Trophoblast cell (in vitro differentiated cells and primary cell): ENCODE measurements around the gene SETD3.

Source experiments
- DNase-seq, 2 donors: peaks; one replicate each; pipeline ENCODE4 v3.0.0-alpha.2; 2016
- H2AFZ ChIP-seq: 2 replicates; pipeline ENCODE4 v1.6.1; 2013; ENCODE audit warnings: low read length, moderate library complexity, mild to moderate bottlenecking; ENCODE audit not compliant: insufficient read depth, poor library complexity
- H2AK5ac ChIP-seq: 2 replicates; pipeline ENCODE4 v1.6.1; 2013; ENCODE audit warnings: mild to moderate bottlenecking, low read length
- H2BK120ac ChIP-seq: 2 replicates; pipeline ENCODE4 v1.6.1; 2013; ENCODE audit warnings: low read length, mild to moderate bottlenecking, moderate library complexity; ENCODE audit not compliant: insufficient read depth, poor library complexity
- H2BK12ac ChIP-seq: 2 replicates; pipeline ENCODE4 v1.6.1; 2013; ENCODE audit warnings: mild to moderate bottlenecking, low read length, moderate library complexity
- H2BK5ac ChIP-seq: 2 replicates; pipeline ENCODE4 v1.6.1; 2013; ENCODE audit warnings: low read length, low read depth, moderate library complexity, mild to moderate bottlenecking; ENCODE audit not compliant: poor library complexity
- H3K14ac ChIP-seq: 2 replicates; pipeline ENCODE4 v1.6.1; 2013; ENCODE audit warnings: mild to moderate bottlenecking, low read length
- H3K18ac ChIP-seq: 2 replicates; pipeline ENCODE4 v1.6.1; 2013; ENCODE audit warnings: mild to moderate bottlenecking, low read length
- H3K23ac ChIP-seq: 2 replicates; pipeline ENCODE4 v1.6.1; 2013; ENCODE audit warnings: low read length
- H3K27ac ChIP-seq: 2 replicates; pipeline ENCODE4 v1.5.1; 2013; ENCODE audit warnings: low read depth, mild to moderate bottlenecking, inconsistent platforms, low read length, moderate library complexity
- H3K27me3 ChIP-seq: 2 replicates; pipeline ENCODE4 v1.6.1; 2013; ENCODE audit warnings: inconsistent platforms, mild to moderate bottlenecking, low read length, moderate library complexity; ENCODE audit not compliant: insufficient read depth
- H3K36me3 ChIP-seq, 2 experiments: 1 replicate in 1 of 2; 2 replicates in 1 of 2; pipeline ENCODE4 v1.6.1; 2013; ENCODE audit warnings: low read length in 2 of 2, mild to moderate bottlenecking in 2 of 2, moderate library complexity in 1 of 2; ENCODE audit not compliant: insufficient read depth in 2 of 2, control insufficient read depth in 1 of 2
- H3K4ac ChIP-seq: 2 replicates; pipeline ENCODE4 v1.6.1; 2013; ENCODE audit warnings: low read depth, mild to moderate bottlenecking, low read length, moderate library complexity
- H3K4me1 ChIP-seq, 2 experiments: 1 replicate in 1 of 2; 2 replicates in 1 of 2; pipeline ENCODE4 v1.6.1; 2013; ENCODE audit warnings: low read length in 2 of 2, mild to moderate bottlenecking in 2 of 2, moderate library complexity in 1 of 2; ENCODE audit not compliant: insufficient read depth in 2 of 2, control insufficient read depth in 1 of 2
- H3K4me2 ChIP-seq: 2 replicates; pipeline ENCODE4 v1.6.1; 2013; ENCODE audit warnings: inconsistent platforms, mild to moderate bottlenecking, low read length, moderate library complexity
- H3K4me3 ChIP-seq: 2 replicates; pipeline ENCODE4 v1.5.1; 2013; ENCODE audit warnings: mild to moderate bottlenecking, low read depth, low read length, inconsistent platforms
- H3K79me1 ChIP-seq: one replicate; pipeline ENCODE4 v1.6.1; 2013; ENCODE audit warnings: low read length
- H3K79me2 ChIP-seq: 2 replicates; pipeline ENCODE4 v1.6.1; 2013; ENCODE audit warnings: low read length, mild to moderate bottlenecking; ENCODE audit not compliant: control insufficient read depth, insufficient read depth, poor library complexity
- H3K9ac ChIP-seq: 2 replicates; pipeline ENCODE4 v1.6.1; 2013; ENCODE audit warnings: mild to moderate bottlenecking, low read length
- H3K9me3 ChIP-seq: 2 replicates; pipeline ENCODE4 v1.6.1; 2013; ENCODE audit warnings: low read depth, mild to moderate bottlenecking, control low read depth, inconsistent platforms, low read length; ENCODE audit not compliant: insufficient read depth
- H4K12ac ChIP-seq: 2 replicates; pipeline ENCODE4 v1.6.1; 2013; ENCODE audit warnings: low read depth, mild to moderate bottlenecking, low read length, moderate library complexity
- H4K8ac ChIP-seq: 2 replicates; pipeline ENCODE4 v1.6.1; 2013; ENCODE audit warnings: low read depth, mild to moderate bottlenecking, low read length, moderate library complexity
- H4K91ac ChIP-seq: one replicate; pipeline ENCODE4 v1.6.1; 2013; ENCODE audit warnings: low read depth, mild to moderate bottlenecking, low read length, moderate library complexity
- WGBS: extraction: QIAGEN DNeasy Blood & Tissue Kit; methylation state at CpG from one replicate; pipeline ENCODE4 v1.1.7; 2013; ENCODE audit warnings: missing lambda C conversion rate; ENCODE audit not compliant: insufficient read length, insufficient coverage; ENCODE audit errors: extremely low coverage; 5-methylcytosine and 5-hydroxymethylcytosine counted together

Gene SETD3

GRCh38 chr14:99424306-99424877, 56.3 kb downstream of the SETD3 start:
- no peak overlapping the region for H3K4me3 ChIP-seq
- H4K91ac ChIP-seq, result peak overlapping the region; percentile 96
- peak; percentile 54 to 76 for DNase-seq
- H3K4me2 ChIP-seq, result no peak overlapping the region
- H3K9ac ChIP-seq, result no peak overlapping the region
- peaks cover 37 to 43% of the 10 kb centered on the region in 2 experiments for H3K4me1 ChIP-seq
- peak overlapping the region; percentile 79 for H4K12ac ChIP-seq
- no CpG with 5 or more reads among the region's 5 CpGs for WGBS
- H3K36me3 ChIP-seq, result peaks cover 7 to 13% of the 10 kb centered on the region in 2 experiments
- H2AK5ac ChIP-seq, result peak overlapping the region; percentile 85
- peaks cover 2% of the 10 kb centered on the region for H3K9me3 ChIP-seq
- H2BK5ac ChIP-seq, result peak overlapping the region; percentile 96
- peak overlapping the region; percentile 85 for H2BK12ac ChIP-seq
- H3K14ac ChIP-seq, result peak overlapping the region; percentile 90
- H3K23ac ChIP-seq, result no peak overlapping the region
- H4K8ac ChIP-seq, result peak overlapping the region; percentile 89
- H3K27ac ChIP-seq, result peak overlapping the region; percentile 98
- H3K18ac ChIP-seq, result peak overlapping the region; percentile 77
- peaks cover 6% of the 10 kb centered on the region for H3K79me2 ChIP-seq
- H2AFZ ChIP-seq, result peak overlapping the region; percentile 12
- peak overlapping the region; percentile 61 for H3K4ac ChIP-seq
- H3K79me1 ChIP-seq, result peaks cover 36% of the 10 kb centered on the region
- no peaks in the 10 kb centered on the region for H3K27me3 ChIP-seq
- H2BK120ac ChIP-seq, result peak overlapping the region; percentile 93

GRCh38 chr14:99423434-99423833, 57.2 kb downstream of the SETD3 start:
- no peak overlapping the region for H3K18ac ChIP-seq
- no peak for DNase-seq
- peaks cover 33% of the 10 kb centered on the region for H3K79me1 ChIP-seq
- no peak overlapping the region for H2BK120ac ChIP-seq
- H3K9ac ChIP-seq, result no peak overlapping the region
- H3K4ac ChIP-seq, result no peak overlapping the region
- H3K27ac ChIP-seq, result no peak overlapping the region
- H3K4me3 ChIP-seq, result no peak overlapping the region
- peaks cover 6% of the 10 kb centered on the region for H3K79me2 ChIP-seq
- no peak overlapping the region for H3K23ac ChIP-seq
- H4K91ac ChIP-seq, result no peak overlapping the region
- no peak overlapping the region for H4K8ac ChIP-seq
- no peak overlapping the region for H2AFZ ChIP-seq
- H3K36me3 ChIP-seq, result peaks cover 2 to 5% of the 10 kb centered on the region in 2 experiments
- H4K12ac ChIP-seq, result no peak overlapping the region
- H3K27me3 ChIP-seq, result no peaks in the 10 kb centered on the region
- H2BK5ac ChIP-seq, result no peak overlapping the region
- no peak overlapping the region for H2BK12ac ChIP-seq
- H3K4me1 ChIP-seq, result peaks cover 39 to 43% of the 10 kb centered on the region in 2 experiments
- no peaks in the 10 kb centered on the region for H3K9me3 ChIP-seq
- no peak overlapping the region for H2AK5ac ChIP-seq
- no peak overlapping the region for H3K14ac ChIP-seq
- no CpG with 5 or more reads among the region's 1 CpG for WGBS
- H3K4me2 ChIP-seq, result no peak overlapping the region

- no peak overlapping the region for H3K4me3 ChIP-seq
- H2BK120ac ChIP-seq, result peak overlapping the region; percentile 81
- H4K8ac ChIP-seq, result peak overlapping the region; percentile 70
- no CpG with 5 or more reads among the region's 7 CpGs for WGBS
- peak overlapping the region; percentile 7 for H3K4ac ChIP-seq
- peaks cover 4% of the 10 kb centered on the region for H3K79me2 ChIP-seq
- H4K12ac ChIP-seq, result peak overlapping the region; percentile 27
- peaks cover 30 to 33% of the 10 kb centered on the region in 2 experiments for H3K4me1 ChIP-seq
- peaks cover 0 to 2% of the 10 kb centered on the region in 2 experiments for H3K36me3 ChIP-seq
- H3K23ac ChIP-seq, result no peak overlapping the region
- H3K9me3 ChIP-seq, result no peaks in the 10 kb centered on the region
- H3K14ac ChIP-seq, result peak overlapping the region; percentile 72
- H4K91ac ChIP-seq, result peak overlapping the region; percentile 82
- peak overlapping the region; percentile 73 for H3K27ac ChIP-seq
- H3K9ac ChIP-seq, result no peak overlapping the region
- H2AFZ ChIP-seq, result peak overlapping the region; percentile 30
- peak overlapping the region; percentile 85 for H2AK5ac ChIP-seq
- H3K18ac ChIP-seq, result peak overlapping the region; percentile 57
- H3K79me1 ChIP-seq, result peaks cover 27% of the 10 kb centered on the region
- H2BK12ac ChIP-seq, result peak overlapping the region; percentile 85
- no peaks in the 10 kb centered on the region for H3K27me3 ChIP-seq
- DNase-seq, result peak in 1 of 2 donors; percentile 7
- H2BK5ac ChIP-seq, result peak overlapping the region; percentile 78
- H3K4me2 ChIP-seq, result no peak overlapping the region
Measured at GRCh38 chr14:99422228-99423010, 58.2 kb downstream of the SETD3 start.

- Histone ChIP-seq H4K12ac (no peak overlapping the region), H3K4me3 (no peak overlapping the region), H2BK120ac (no peak overlapping the region), H3K23ac (no peak overlapping the region), H3K79me2 (peaks cover 4% of the 10 kb centered on the region), H4K8ac (no peak overlapping the region), H2AFZ (no peak overlapping the region), H3K18ac (no peak overlapping the region), H3K4ac (no peak overlapping the region), H2AK5ac (no peak overlapping the region), H3K27me3 (no peaks in the 10 kb centered on the region), H3K36me3 (peaks cover 0 to 2% of the 10 kb centered on the region in 2 experiments), H2BK12ac (no peak overlapping the region), H4K91ac (no peak overlapping the region), H3K4me2 (no peak overlapping the region), H3K14ac (no peak overlapping the region), H3K9ac (no peak overlapping the region), H3K4me1 (peaks cover 22 to 25% of the 10 kb centered on the region in 2 experiments), H3K9me3 (no peaks in the 10 kb centered on the region), H3K27ac (peak overlapping the region; percentile 51), H3K79me1 (peaks cover 19% of the 10 kb centered on the region), H2BK5ac (no peak overlapping the region)
- DNase-seq, result no peak
- WGBS, result no CpG with 5 or more reads among the region's 6 CpGs
Measured at GRCh38 chr14:99420711-99421110, 59.9 kb downstream of the SETD3 start.
